Endothelial cell (in vitro differentiated cells): ENCODE measurements around the gene CMC2. TPM values are rescaled to one million over a fixed set of nuclear protein-coding genes. Genes with fewer than 3 reads are reported as not detected.

Source experiments
- DNase-seq: peaks from one replicate; pipeline ENCODE4 v3.0.0; 2021; ENCODE audit warnings: low spot score
- H3K27ac Mint-ChIP-seq: one replicate; pipeline ENCODE4 v1.8.0; 2021; ENCODE audit warnings: mixed read lengths, inconsistent platforms; ENCODE audit not compliant: unreplicated experiment
- H3K27me3 Mint-ChIP-seq: one replicate; pipeline ENCODE4 v1.8.0; 2021; ENCODE audit warnings: mild to moderate bottlenecking, moderate library complexity, mixed read lengths, inconsistent platforms; ENCODE audit not compliant: unreplicated experiment
- H3K36me3 Mint-ChIP-seq: one replicate; pipeline ENCODE4 v1.8.0; 2021; ENCODE audit warnings: mild to moderate bottlenecking, low read depth, mixed read lengths, inconsistent platforms; ENCODE audit not compliant: unreplicated experiment
- H3K4me1 Mint-ChIP-seq: one replicate; pipeline ENCODE4 v1.8.0; 2021; ENCODE audit warnings: mild to moderate bottlenecking, mixed read lengths, inconsistent platforms; ENCODE audit not compliant: unreplicated experiment
- H3K4me3 Mint-ChIP-seq: one replicate; pipeline ENCODE4 v1.8.0; 2021; ENCODE audit warnings: mild to moderate bottlenecking, mixed read lengths, inconsistent platforms; ENCODE audit not compliant: unreplicated experiment
- H3K9me3 Mint-ChIP-seq: one replicate; pipeline ENCODE4 v1.8.0; 2021; ENCODE audit warnings: mixed read lengths, inconsistent platforms; ENCODE audit not compliant: unreplicated experiment
- total RNA-seq: library from RNA; stranded (reverse); fragmentation: NEBNext Ultra II Directional; extraction: Animal tissue kit (Norgen Biotek cat#: 25700); gene quantifications from one replicate; pipeline ENCODE4 v1.2.1, GENCODE V29; 2021; ENCODE audit not compliant: unreplicated experiment
- TF ChIP-seq, protein P1 (sequence below): fragments of 200-600 bp; sonication (generic); IDR thresholded peaks from one replicate; pipeline ENCODE4 v1.5.0; 2021; ENCODE audit warnings: antibody characterized with exemption; ENCODE audit not compliant: unreplicated experiment

The CMC2 gene
- total RNA-seq, 1 donor from 2014 or later: 51.1 TPM

GRCh38 chr16:81029930-81030604 lies 23.4 kb upstream of the CMC2 start:
- DNase-seq: no peak
- Mint-ChIP-seq H3K4me3 (no peak overlapping the region), H3K27me3 (peaks cover 3% of the 10 kb centered on the region), H3K9me3 (no peaks in the 10 kb centered on the region), H3K4me1 (no peaks in the 10 kb centered on the region), H3K36me3 (peaks cover 4% of the 10 kb centered on the region), H3K27ac (no peak overlapping the region)
- TF ChIP-seq, protein P1, sequence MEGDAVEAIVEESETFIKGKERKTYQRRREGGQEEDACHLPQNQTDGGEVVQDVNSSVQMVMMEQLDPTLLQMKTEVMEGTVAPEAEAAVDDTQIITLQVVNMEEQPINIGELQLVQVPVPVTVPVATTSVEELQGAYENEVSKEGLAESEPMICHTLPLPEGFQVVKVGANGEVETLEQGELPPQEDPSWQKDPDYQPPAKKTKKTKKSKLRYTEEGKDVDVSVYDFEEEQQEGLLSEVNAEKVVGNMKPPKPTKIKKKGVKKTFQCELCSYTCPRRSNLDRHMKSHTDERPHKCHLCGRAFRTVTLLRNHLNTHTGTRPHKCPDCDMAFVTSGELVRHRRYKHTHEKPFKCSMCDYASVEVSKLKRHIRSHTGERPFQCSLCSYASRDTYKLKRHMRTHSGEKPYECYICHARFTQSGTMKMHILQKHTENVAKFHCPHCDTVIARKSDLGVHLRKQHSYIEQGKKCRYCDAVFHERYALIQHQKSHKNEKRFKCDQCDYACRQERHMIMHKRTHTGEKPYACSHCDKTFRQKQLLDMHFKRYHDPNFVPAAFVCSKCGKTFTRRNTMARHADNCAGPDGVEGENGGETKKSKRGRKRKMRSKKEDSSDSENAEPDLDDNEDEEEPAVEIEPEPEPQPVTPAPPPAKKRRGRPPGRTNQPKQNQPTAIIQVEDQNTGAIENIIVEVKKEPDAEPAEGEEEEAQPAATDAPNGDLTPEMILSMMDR: no peak

GRCh38 chr16:81026429-81026828 lies 19.7 kb upstream of the CMC2 start:
- Mint-ChIP-seq H3K4me1 (no peaks in the 10 kb centered on the region), H3K9me3 (no peaks in the 10 kb centered on the region), H3K4me3 (no peak overlapping the region), H3K27me3 (no peaks in the 10 kb centered on the region), H3K36me3 (peaks cover 4% of the 10 kb centered on the region), H3K27ac (no peak overlapping the region)
- no peak for DNase-seq
- TF ChIP-seq, protein P1: no peak

- no peaks in the 10 kb centered on the region for H3K27me3 Mint-ChIP-seq
- TF ChIP-seq, protein P1: no peak
- no peak for DNase-seq
- no peaks in the 10 kb centered on the region for H3K9me3 Mint-ChIP-seq
- no peak overlapping the region for H3K4me3 Mint-ChIP-seq
- no peaks in the 10 kb centered on the region for H3K4me1 Mint-ChIP-seq
- no peak overlapping the region for H3K27ac Mint-ChIP-seq
- H3K36me3 Mint-ChIP-seq: peaks cover 7% of the 10 kb centered on the region
These were observed 11.8 kb upstream of the CMC2 start for GRCh38 chr16:81018496-81018895.

- TF ChIP-seq, protein P1: no peak
- Mint-ChIP-seq H3K27ac (no peak overlapping the region), H3K36me3 (peaks cover 4% of the 10 kb centered on the region), H3K4me1 (no peaks in the 10 kb centered on the region), H3K4me3 (no peak overlapping the region), H3K27me3 (no peaks in the 10 kb centered on the region), H3K9me3 (no peaks in the 10 kb centered on the region)
- no peak for DNase-seq
These were observed 8.0 kb upstream of the CMC2 start for GRCh38 chr16:81014672-81015071.

GRCh38 chr16:81012974-81013373 lies 6.3 kb upstream of the CMC2 start:
- Mint-ChIP-seq H3K36me3 (no peaks in the 10 kb centered on the region), H3K4me1 (peaks cover 7% of the 10 kb centered on the region), H3K9me3 (no peaks in the 10 kb centered on the region), H3K27me3 (no peaks in the 10 kb centered on the region), H3K4me3 (no peak overlapping the region), H3K27ac (no peak overlapping the region)
- TF ChIP-seq, protein P1: no peak
- no peak for DNase-seq
